ENCODE data around the gene PPTC7. TPM values are rescaled to one million over a fixed set of nuclear protein-coding genes. Genes with fewer than 3 reads are reported as not detected.
"Not testable (repeated sequence)": the region's sequence is repeated elsewhere in the genome, so short reads cannot be mapped to it uniquely, and the experiment has no call there.

PPTC7 gene
- total and polyA plus RNA-seq, 2 of the 13 experiments (the other 11 are each of a cell fraction or from before 2014, with no cell fraction given) = 4.8 to 12.3 TPM

DNA sequence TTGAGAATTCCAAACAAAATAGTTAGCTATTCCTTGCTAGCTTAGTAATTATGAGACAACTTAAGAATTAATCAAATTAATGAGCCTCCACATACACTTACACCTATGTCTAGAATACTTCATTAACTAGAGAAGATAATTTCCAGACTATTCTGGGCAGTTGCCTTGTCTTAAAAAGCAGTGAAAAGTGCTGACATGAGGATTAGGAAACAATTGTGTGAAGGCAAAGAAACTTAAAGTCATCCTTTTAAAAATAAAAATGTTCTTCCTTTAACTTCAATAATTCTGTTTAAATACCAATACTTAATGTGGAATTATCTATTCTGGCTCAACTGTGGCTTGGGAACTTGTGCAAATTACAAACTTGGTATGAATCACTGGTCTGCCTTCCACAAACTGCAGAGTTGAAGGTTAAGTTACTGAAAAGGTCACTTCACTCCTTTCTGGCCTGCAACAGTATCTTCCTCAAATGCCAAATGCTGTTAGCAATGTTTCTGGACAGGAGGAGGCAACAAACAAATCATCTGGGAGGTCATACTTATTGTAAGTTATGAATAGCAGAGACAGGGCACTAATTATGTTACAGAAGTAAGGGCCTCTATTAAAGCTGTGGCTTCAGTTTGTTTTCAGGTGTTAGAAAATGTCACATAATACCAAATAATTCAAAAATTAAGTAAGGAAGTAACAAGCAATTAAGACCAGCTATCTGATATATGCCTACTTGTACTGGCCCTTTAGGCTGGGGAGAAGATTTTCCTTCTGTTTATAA is 19.2 kb downstream of the PPTC7 start:
- peaks cover 5% of the 10 kb centered on the region; the same call in 1 of the 2 replicates for H4K20me1 ChIP-seq (ENCODE audit: insufficient read depth, low read length)
- FAIRE-seq (no peak), DNase-seq (ENCODE audit: low spot score) (no peak), ATAC-seq (no peak)
- no peak overlapping the region for H2AFZ ChIP-seq (ENCODE audit: low read length)
- POLR2A ChIA-PET = no interaction called here
- BruUV-seq (replicated peaks) = TSS peak; percentile 28
- H3K79me2 ChIP-seq (ENCODE audit: insufficient read depth, low read length) = peaks cover 84% of the 10 kb centered on the region
- H3K4me2 ChIP-seq (ENCODE audit: low read depth, low read length) = no peak overlapping the region
- intact Hi-C loops (cut with micrococcal nuclease; ENCODE audit: unreplicated experiment) = no loop called here
- H3K27me3 ChIP-seq (ENCODE audit: control insufficient read depth in 1 of 2, insufficient read depth in 2 of 2, low read length in 2 of 2) = no peaks in the 10 kb centered on the region
- H3K9ac ChIP-seq (ENCODE audit: insufficient read depth, low read depth, low read length) = no peak overlapping the region
- no peaks in the 10 kb centered on the region for H3K36me3 ChIP-seq (replicated peaks in 1 of 2; ENCODE audit: control insufficient read depth in 1 of 2, insufficient read depth in 2 of 2, low read length in 2 of 2)
- H3K9me3 ChIP-seq (ENCODE audit: low read length) = no peaks in the 10 kb centered on the region
- CTCF ChIA-PET (ENCODE audit: low intra/inter-chr PET ratio, low total read pairs) = no interaction called here
- TF ChIP-seq MAFK (conservative IDR thresholded peaks at IDR 0.05 in 1 of 2, IDR thresholded peaks at IDR 0.05 in 1 of 2; ENCODE audit: low read length in 2 of 2) (peak; percentile 60 to 73), SMARCC2 (IDR thresholded peaks at IDR 0.05) (no peak), PRMT3 (CRISPR knock-in tag; IDR thresholded peaks at IDR 0.05; ENCODE audit: borderline replicate concordance, low read depth) (no peak), MAFF (IDR thresholded peaks at IDR 0.05; ENCODE audit: low read depth, low read length) (peak; percentile 53), NFATC3 (CRISPR knock-in tag; IDR thresholded peaks at IDR 0.05) (no peak), ZNF615 (CRISPR knock-in tag; IDR thresholded peaks at IDR 0.05; ENCODE audit: borderline replicate concordance) (no peak), NRL (CRISPR knock-in tag; IDR thresholded peaks at IDR 0.05; ENCODE audit: borderline replicate concordance) (no peak)
- peaks cover 82% of the 10 kb centered on the region for H3K4me1 ChIP-seq (ENCODE audit: insufficient read depth, low read length)
- no peak overlapping the region for H3K27ac ChIP-seq (ENCODE audit: extremely low read length, insufficient read depth, low read length)
- H3K4me3 ChIP-seq (replicated peaks in 1 of 3; ENCODE audit: insufficient read depth in 1 of 3, low read depth in 2 of 3, low read length in 3 of 3) = no peak overlapping the region
- in situ Hi-C loops (cut with HindIII; ENCODE audit: extremely low pct_ligation_motif_present, low pct_unique_long_range_greater_than_20kb) = no loop called here

- Histone ChIP-seq H3K4me1 (ENCODE audit: insufficient read depth, low read length) (peaks cover 73% of the 10 kb centered on the region), H3K79me2 (ENCODE audit: insufficient read depth, low read length) (peaks cover 84% of the 10 kb centered on the region)
- H2AFZ ChIP-seq (ENCODE audit: low read length); H3K36me3 ChIP-seq (replicated peaks in 1 of 2; ENCODE audit: control insufficient read depth in 1 of 2, insufficient read depth in 2 of 2, low read length in 2 of 2); H3K27ac ChIP-seq (ENCODE audit: extremely low read length, insufficient read depth, low read length); BruUV-seq (replicated peaks); H4K20me1 ChIP-seq (ENCODE audit: insufficient read depth, low read length); DNase-seq (ENCODE audit: low spot score); H3K27me3 ChIP-seq (ENCODE audit: control insufficient read depth in 1 of 2, insufficient read depth in 2 of 2, low read length in 2 of 2); H3K9ac ChIP-seq (ENCODE audit: insufficient read depth, low read depth, low read length); H3K4me3 ChIP-seq (replicated peaks in 1 of 3; ENCODE audit: insufficient read depth in 1 of 3, low read depth in 2 of 3, low read length in 3 of 3); intact Hi-C loops (cut with micrococcal nuclease; ENCODE audit: unreplicated experiment); H3K9me3 ChIP-seq (ENCODE audit: low read length); POLR2A ChIA-PET; FAIRE-seq; in situ Hi-C loops (cut with HindIII; ENCODE audit: extremely low pct_ligation_motif_present, low pct_unique_long_range_greater_than_20kb); H3K4me2 ChIP-seq (ENCODE audit: low read depth, low read length); CTCF ChIA-PET (ENCODE audit: low intra/inter-chr PET ratio, low total read pairs); ATAC-seq: not testable (repeated sequence)
- WGBS (ENCODE audit: low lambda C conversion rate) = 92% methylated on average over 5 of the region's 5 CpGs
Measured at GRCh38 chr12:110562386-110562785, 20.7 kb downstream of the PPTC7 start.
